Airway epithelial cell (primary cell): ENCODE results near the gene CACNB4. TPM values are rescaled to one million over a fixed set of nuclear protein-coding genes. Genes with fewer than 3 reads are reported as not detected.

Experiments
- total RNA-seq: library from RNA; depleted of rRNA; stranded (reverse); fragments of >200 nt; gene quantifications from 2 replicates; pipeline ENCODE4 v1.2.3, GENCODE V29; 2015

Gene CACNB4
- 0.21 and 0.33 TPM in 2 replicates for total RNA-seq

GRCh38 chr2:152098496-152099366 lies at the start of gene CACNB4:
TSS of gene CACNB4 (minus strand) at chr2:152099044.

GRCh38 chr2:151828143-151828889 lies 270.5 kb downstream of the CACNB4 start, which contains the start of gene ARL5A:
TSS of gene ARL5A (minus strand) at chr2:151828421. CDS start at chr2:151828176, 245 bp downstream.

Other genes starting within 250 kb of the CACNB4 start
- gene STAM2, start 76.7 kb upstream of the CACNB4 start, total RNA-seq, result 7.6 and 19.5 TPM in 2 replicates
- 15.7 and 22.9 TPM in 2 replicates for gene FMNL2, start 236.1 kb upstream of the CACNB4 start, total RNA-seq